Measurements from ENCODE around the gene CTDSPL.

GRCh38 chr3:38011111-38011510 lies 149.4 kb downstream of the CTDSPL start:
- no peak for TF ChIP-seq MAFK (IDR thresholded peaks at IDR 0.05; ENCODE audit: low read depth, low read length)
- no peak for TF ChIP-seq POLR2A (IDR thresholded peaks at IDR 0.05; ENCODE audit: control extremely low read depth in 1 of 2, low read depth in 2 of 2, low read length in 2 of 2)
- TF ChIP-seq CTCF (IDR thresholded peaks at IDR 0.05; ENCODE audit: control extremely low read depth in 1 of 3, insufficient read depth in 1 of 3, low read depth in 1 of 3, low read length in 3 of 3) = no peak
- TF ChIP-seq EZH2 (IDR thresholded peaks at IDR 0.05; ENCODE audit: low read depth, low read length, severe bottlenecking) = no peak
- TF ChIP-seq TEAD4 (IDR thresholded peaks at IDR 0.05; ENCODE audit: low read depth, low read length) = no peak
- TF ChIP-seq SIX5 (IDR thresholded peaks at IDR 0.05; ENCODE audit: low read depth, low read length) = no peak
- no peak for TF ChIP-seq KDM1A (IDR thresholded peaks at IDR 0.05; ENCODE audit: borderline replicate concordance, low read length)
- no peak for TF ChIP-seq USF2 (IDR thresholded peaks at IDR 0.05; ENCODE audit: low read length)
- no peak for TF ChIP-seq EP300 (IDR thresholded peaks at IDR 0.05; ENCODE audit: borderline replicate concordance in 1 of 2, low read depth in 2 of 2, low read length in 2 of 2)
- no peak for TF ChIP-seq ATF3 (IDR thresholded peaks at IDR 0.05; ENCODE audit: insufficient read depth, low read depth, low read length)
